ENCODE results near the gene MCF2L.

Gene MCF2L

DNA sequence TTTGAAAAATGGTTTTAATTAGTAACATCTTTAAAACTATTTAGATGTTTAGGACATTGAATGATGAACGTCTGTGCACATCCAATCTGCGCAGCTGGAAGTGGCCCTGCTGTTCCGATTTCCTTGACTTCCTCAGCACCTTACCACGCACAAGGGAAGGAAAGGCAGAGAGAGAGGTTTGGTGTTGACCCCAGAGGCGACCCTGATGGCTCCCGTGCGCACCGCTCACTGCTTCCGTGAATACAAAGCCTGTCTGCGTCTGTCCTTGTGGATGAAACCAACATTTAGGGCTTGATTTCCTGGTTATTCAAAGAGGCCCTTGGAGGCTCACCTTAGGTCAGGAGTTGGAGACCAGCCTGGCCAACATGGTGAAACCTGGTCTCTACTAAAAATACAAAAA lies 8.5 kb downstream of the MCF2L start:
- DNase-seq, result no peak
- no peaks in the 10 kb centered on the region for H3K9me3 Mint-ChIP-seq
- no peak overlapping the region for H3K27ac Mint-ChIP-seq
- CTCF ChIA-PET, result interaction anchor here (1.4 kb wide), 1 partner anchor 35 kb away, joined by 3 read pairs; no protein-coding TSS in a partner anchor
- H3K36me3 Mint-ChIP-seq, result no peaks in the 10 kb centered on the region
- H3K4me3 Mint-ChIP-seq, result no peak overlapping the region
- H3K4me1 Mint-ChIP-seq, result no peaks in the 10 kb centered on the region
- peaks cover 16% of the 10 kb centered on the region for H3K27me3 Mint-ChIP-seq

DNA sequence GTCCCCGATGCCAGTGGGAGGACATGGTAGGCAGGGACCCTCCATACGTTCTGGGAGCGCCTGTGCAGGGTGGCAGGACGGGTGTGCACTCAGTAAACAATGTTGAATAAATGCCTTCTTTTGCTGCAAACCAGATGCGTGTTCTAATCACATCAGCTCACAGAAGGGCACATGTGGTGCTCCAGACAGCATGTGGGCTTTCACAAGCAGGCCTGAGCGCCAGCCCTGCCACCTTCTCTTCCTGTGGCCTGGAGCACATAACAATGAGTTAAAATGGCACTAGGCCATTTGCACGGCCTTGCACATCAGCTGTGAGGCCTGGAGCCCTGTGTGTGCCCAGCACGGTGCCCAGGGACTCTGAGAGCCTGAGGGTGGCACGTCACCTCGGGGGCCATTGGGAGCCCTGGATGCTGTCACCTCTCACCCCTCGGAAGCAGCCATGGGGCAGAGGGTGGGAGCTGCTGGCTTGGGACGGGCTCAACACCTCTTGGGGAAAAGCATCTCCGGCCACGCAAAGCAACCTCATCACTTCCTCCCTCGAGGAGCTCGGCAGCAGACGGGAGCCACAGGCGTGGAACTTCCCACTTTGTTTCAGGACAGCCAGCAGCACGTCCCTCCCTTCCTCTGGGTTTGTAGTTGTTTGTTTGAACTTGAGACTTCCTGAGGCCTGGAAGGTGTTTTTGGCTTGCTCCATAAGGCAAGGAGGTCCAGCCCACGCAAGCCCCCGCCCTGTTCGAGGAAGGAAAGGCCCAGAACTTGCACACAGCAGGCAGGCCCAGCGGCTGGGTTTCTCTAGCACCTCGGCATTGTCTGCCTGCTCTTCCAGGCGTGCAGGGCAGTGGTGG lies 9.8 kb downstream of the MCF2L start:
- no peak for DNase-seq
- Mint-ChIP-seq H3K36me3 (no peaks in the 10 kb centered on the region), H3K4me3 (no peak overlapping the region), H3K27me3 (peaks cover 15% of the 10 kb centered on the region), H3K4me1 (no peaks in the 10 kb centered on the region), H3K9me3 (no peaks in the 10 kb centered on the region), H3K27ac (no peak overlapping the region)
- CTCF ChIA-PET, result no interaction called here

DNA sequence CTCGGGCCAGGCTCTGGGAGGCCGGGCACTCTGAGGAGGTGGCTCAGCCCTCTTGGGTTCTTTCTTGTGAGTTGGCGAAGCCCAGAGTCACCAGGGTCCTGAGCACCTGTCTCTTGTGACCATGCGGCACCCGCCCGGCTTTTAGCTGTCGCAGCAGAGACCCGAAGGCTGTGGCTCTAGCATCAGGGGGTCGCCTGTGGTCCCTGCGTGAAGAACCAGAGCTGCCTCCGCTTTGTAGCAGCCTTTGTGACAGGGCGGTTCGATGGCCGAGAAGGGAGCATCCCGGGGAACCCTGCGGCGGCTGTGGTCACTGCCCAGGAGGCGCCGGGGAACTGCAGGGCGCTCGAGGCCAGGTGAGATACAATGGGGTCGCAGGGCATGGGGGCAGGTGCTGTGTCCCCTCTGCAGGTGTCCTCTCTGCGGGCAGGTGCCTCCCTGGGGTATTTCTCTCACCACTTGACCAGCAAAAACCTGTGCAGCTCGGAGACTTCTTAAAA lies 10.4 kb downstream of the MCF2L start:
- no peak overlapping the region for H3K27ac Mint-ChIP-seq
- peaks cover 15% of the 10 kb centered on the region for H3K27me3 Mint-ChIP-seq
- DNase-seq, result no peak
- CTCF ChIA-PET, result no interaction called here
- no peaks in the 10 kb centered on the region for H3K36me3 Mint-ChIP-seq
- H3K9me3 Mint-ChIP-seq, result no peaks in the 10 kb centered on the region
- H3K4me1 Mint-ChIP-seq, result no peaks in the 10 kb centered on the region
- H3K4me3 Mint-ChIP-seq, result no peak overlapping the region

DNA sequence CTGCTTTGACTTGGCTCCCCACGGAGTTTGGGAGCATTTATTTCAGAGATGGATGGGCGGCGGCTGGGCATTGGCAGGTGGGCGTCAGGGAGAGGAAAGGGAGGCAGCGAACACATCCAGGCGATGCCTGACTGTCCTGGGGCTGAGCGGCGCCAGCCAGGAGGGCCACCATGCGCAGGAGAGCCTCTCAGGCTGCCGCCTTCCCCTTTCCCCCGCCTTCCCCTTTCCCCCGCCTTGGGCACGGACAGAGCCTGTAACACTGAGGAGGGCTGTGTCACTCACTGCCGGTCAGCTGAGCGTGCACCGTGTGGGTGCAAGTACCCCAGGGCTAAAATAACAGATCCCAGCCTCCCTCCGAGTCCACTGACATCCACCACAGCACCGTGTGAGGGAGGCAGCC lies 11.4 kb downstream of the MCF2L start:
- no peak overlapping the region for H3K27ac Mint-ChIP-seq
- no peak overlapping the region for H3K4me3 Mint-ChIP-seq
- no peaks in the 10 kb centered on the region for H3K9me3 Mint-ChIP-seq

DNA sequence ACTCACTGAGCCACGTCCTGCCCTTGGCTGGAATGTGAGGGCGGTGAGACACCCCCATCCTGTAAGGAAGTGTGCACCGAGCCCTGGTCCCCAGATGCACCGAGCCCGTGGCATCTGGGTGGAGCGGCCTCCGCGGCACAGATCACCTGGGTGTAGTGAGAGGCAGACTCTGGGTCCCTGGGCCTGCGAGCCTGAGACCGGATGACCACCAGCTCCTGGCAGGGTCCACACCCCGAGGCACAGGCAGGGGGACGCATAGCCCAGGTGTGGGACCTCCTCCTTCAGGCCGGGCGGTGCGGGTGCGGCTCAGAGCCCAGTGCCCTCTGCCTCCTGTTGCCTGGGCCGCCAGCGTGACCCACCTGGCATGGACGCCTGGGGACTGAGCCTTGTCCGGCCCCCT lies 12.4 kb downstream of the MCF2L start:
- Mint-ChIP-seq H3K9me3 (no peaks in the 10 kb centered on the region), H3K27me3 (peaks cover 15% of the 10 kb centered on the region), H3K4me1 (no peaks in the 10 kb centered on the region), H3K4me3 (no peak overlapping the region), H3K36me3 (no peaks in the 10 kb centered on the region), H3K27ac (no peak overlapping the region)
- CTCF ChIA-PET, result no interaction called here
- no peak for DNase-seq

More for the DNA sequence above, 11.4 kb downstream of the MCF2L start:
- H3K36me3 Mint-ChIP-seq, result no peaks in the 10 kb centered on the region
- no peaks in the 10 kb centered on the region for H3K4me1 Mint-ChIP-seq
- CTCF ChIA-PET, result no interaction called here
- no peak for DNase-seq
- H3K27me3 Mint-ChIP-seq, result peaks cover 15% of the 10 kb centered on the region

DNA sequence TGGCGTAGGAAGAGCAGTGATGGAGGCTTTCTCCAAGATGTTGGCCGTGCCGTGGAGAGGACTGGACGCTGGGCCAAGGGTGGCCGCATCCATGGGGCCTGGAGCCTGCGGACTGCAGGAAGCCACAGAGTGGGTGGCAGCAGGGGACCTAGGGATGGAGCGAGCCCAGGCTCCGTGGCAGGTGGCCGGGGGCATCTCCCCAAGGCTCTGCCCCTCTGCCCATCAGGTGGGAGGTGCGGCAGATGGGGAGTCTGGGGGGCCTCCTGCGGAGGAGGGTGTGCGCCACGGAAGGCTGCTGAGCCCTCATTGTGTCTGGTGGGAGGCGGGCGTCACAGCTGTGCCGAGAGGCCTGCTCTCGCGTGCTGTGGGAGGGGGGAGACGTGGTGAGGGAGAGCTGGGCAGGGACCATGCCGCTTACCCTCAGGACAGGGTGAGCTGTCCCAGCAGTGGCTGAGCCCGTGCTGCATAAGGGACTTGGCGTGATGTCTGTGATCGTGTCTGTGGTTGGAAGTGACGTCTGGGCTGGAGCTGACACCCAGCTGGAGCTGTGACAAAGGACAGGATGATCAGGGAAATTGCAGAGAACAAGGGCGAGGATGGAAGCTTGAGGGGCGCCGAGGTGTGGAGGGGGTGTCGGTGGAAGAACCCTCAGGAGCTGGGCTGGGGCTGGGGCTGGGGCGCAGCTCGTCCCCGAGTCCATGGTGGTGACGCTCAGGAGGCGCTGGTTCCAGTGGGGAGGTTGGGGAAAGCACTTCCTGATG lies 13.4 kb downstream of the MCF2L start:
- H3K27me3 Mint-ChIP-seq, result peaks cover 15% of the 10 kb centered on the region
- H3K9me3 Mint-ChIP-seq, result no peaks in the 10 kb centered on the region
- H3K4me1 Mint-ChIP-seq, result no peaks in the 10 kb centered on the region
- no peaks in the 10 kb centered on the region for H3K36me3 Mint-ChIP-seq
- no peak for DNase-seq
- H3K27ac Mint-ChIP-seq, result no peak overlapping the region
- H3K4me3 Mint-ChIP-seq, result no peak overlapping the region
- CTCF ChIA-PET, result no interaction called here

DNA sequence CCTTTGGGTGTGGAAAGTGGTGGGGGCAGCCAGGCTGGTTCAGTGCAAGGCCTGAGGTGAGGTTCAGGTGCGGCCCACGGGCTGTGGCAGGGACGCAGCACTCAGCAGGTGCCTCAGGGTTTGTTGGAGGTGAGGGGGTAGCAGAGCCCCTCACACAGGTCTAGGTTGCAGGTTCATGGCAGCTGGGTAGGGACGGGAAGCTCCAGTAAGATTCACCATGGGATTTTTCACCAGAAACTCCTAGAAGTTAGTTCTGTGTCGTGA lies 14.0 kb downstream of the MCF2L start:
- Mint-ChIP-seq H3K4me3 (no peak overlapping the region), H3K9me3 (no peaks in the 10 kb centered on the region), H3K27ac (no peak overlapping the region), H3K27me3 (peaks cover 15% of the 10 kb centered on the region), H3K4me1 (no peaks in the 10 kb centered on the region), H3K36me3 (no peaks in the 10 kb centered on the region)
- no peak for DNase-seq
- CTCF ChIA-PET, result interaction anchor here (0.6 to 1.7 kb wide), 2 partner anchors 12 to 1594 kb away, joined by 3 to 4 read pairs; no protein-coding TSS in a partner anchor

DNA sequence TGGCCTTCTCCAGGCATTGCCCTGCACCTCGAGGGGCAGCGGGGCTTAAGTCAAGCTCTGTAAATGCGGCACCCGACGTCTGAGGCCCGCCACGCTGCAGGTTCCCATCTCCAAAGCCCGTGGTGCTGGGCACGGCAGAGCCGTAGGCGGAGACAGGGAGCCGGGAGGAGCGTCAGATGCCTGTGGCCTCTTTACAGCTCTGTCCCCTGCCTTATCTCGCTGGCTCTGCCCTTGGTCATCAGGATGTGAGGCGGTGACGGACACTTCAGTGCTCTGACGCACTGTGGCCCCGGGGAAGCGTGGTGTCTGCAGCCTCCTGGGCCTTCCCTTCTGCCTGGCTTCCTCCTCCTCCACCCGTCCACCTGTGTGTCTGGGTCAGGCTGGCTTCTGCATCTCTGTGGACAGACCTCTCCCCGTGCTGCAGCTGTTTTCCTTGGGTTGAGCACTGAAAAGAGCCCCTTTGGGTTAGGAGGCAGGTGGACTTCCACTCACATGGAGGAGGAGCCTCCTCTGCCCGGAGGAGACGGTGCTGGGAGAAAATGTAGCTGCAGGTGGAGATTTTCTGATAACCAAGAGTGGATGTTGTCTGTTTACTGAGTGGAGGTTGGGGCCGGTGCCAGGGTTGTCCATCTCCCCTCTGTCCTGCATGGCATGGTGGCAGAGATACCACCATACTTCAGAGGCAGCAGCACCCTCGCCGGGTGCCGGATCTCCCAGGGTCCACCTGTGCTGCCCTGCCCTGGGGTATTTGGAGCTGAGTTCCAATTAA lies 14.6 kb downstream of the MCF2L start:
- Mint-ChIP-seq H3K4me1 (no peaks in the 10 kb centered on the region), H3K4me3 (no peak overlapping the region), H3K27me3 (peaks cover 10% of the 10 kb centered on the region), H3K27ac (no peak overlapping the region), H3K36me3 (no peaks in the 10 kb centered on the region), H3K9me3 (no peaks in the 10 kb centered on the region)
- DNase-seq, result no peak
- CTCF ChIA-PET, result interaction anchor here (0.6 to 1.7 kb wide), 2 partner anchors 11 to 1594 kb away, joined by 3 to 4 read pairs; no protein-coding TSS in a partner anchor

DNA sequence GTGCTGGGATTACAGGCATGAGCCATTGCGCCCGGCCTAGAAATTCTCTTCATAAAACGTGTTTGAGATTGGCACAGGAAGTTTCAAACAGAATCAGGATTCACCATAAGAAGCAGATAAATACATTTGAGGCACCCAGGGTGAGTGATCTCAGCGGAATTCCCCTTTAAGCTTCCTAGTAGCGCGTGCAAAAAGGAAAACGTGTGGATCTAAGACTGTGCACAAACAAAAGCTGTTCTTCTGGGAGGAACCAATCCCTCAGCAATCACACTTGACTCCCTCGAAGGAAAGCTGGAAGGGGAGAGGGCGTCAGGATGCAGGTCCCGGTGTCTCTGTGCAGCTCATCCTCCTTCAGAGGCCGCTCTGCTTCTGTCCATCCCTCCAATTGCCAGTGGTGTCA lies 15.5 kb downstream of the MCF2L start:
- CTCF ChIA-PET, result interaction anchor here (1.7 kb wide), 1 partner anchor 10 kb away, joined by 4 read pairs; no protein-coding TSS in a partner anchor
- Mint-ChIP-seq H3K27ac (no peak overlapping the region), H3K4me3 (no peak overlapping the region)

DNA sequence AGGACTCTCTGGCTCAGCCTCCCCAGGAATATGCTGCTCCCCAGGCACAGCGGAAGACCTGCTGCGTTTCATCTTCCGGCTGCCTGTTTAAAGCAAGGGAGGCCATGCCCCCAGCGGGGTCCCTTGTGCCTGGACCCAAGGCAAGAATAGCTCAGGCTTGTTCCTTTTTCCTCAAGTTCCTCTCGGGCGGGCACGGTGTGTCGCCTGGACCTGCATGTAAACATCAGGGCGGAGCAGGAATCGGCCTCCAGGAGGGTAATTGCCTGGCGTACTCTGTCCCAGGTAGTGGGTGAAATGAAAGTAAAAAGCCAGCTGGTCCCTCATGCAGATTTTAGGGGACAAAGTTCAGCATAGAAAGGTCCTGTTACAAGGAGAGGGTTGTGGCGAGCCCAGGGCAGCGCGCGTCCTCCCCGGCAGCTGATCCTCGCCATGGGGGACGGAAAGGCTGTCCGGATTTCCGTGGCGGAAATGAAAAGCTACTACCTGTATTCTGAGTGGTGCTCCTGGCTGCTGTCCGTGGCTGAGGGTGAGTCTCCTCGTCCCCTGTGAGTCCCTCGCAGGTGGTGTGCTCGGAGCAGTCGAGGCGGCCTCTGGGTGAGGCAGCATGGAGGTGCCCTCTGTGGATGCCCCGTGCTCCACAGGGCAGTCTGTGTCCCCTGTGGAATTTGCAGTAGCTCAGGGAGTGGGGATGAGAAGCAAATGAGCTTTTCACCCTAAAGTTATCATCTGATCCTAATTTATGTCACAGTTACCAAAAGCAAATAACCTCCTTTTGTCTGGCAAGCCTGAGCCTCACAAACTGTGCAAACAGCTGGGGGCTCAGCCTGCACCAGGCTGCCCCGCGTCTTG lies 16.2 kb downstream of the MCF2L start:
- Mint-ChIP-seq H3K27ac (no peak overlapping the region), H3K4me3 (no peak overlapping the region), H3K27me3 (peaks cover 5% of the 10 kb centered on the region), H3K36me3 (no peaks in the 10 kb centered on the region), H3K9me3 (peaks cover 6% of the 10 kb centered on the region), H3K4me1 (no peaks in the 10 kb centered on the region)
- DNase-seq, result no peak
- CTCF ChIA-PET, result interaction anchor here (0.8 kb wide), 1 partner anchor 10 kb away, joined by 4 read pairs; no protein-coding TSS in a partner anchor

More for the DNA sequence above, 15.5 kb downstream of the MCF2L start:
- Mint-ChIP-seq H3K27me3 (peaks cover 10% of the 10 kb centered on the region), H3K9me3 (peaks cover under 1% of the 10 kb centered on the region), H3K36me3 (no peaks in the 10 kb centered on the region), H3K4me1 (no peaks in the 10 kb centered on the region)
- no peak for DNase-seq

DNA sequence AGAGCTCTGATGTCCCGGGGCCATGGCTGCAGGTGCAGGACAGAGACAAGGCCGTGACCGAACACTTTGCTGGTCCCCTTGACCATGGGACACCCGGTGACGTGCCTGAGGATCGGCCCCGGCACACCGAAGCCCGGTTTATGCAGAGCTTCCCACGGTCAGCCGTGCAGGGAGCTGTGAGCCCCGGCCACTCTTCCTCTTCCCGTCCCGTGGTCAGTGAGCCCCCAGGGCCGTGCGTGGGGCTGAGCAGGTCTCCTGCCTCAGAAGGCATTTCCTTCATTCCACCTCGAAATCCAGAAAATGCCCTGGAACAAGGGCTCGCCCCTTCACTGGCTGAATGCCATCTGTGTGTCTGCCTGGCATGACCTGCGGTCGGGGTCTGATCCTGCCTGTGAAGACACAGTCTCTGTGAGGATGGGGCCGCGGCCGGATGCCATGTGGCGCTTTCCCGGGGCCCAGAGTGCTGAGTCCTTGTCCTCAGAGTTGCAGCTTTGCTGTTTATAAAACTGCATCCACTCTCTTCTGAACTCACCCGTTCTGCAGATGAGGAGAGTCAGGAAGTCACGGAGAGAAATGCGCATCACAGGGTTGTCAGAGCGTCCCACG lies 16.9 kb downstream of the MCF2L start:
- no peak for DNase-seq
- H3K36me3 Mint-ChIP-seq, result no peaks in the 10 kb centered on the region
- H3K4me1 Mint-ChIP-seq, result no peaks in the 10 kb centered on the region
- CTCF ChIA-PET, result no interaction called here
- peaks cover 6% of the 10 kb centered on the region for H3K9me3 Mint-ChIP-seq
- H3K4me3 Mint-ChIP-seq, result no peak overlapping the region
- H3K27ac Mint-ChIP-seq, result no peak overlapping the region
- H3K27me3 Mint-ChIP-seq, result no peaks in the 10 kb centered on the region

DNA sequence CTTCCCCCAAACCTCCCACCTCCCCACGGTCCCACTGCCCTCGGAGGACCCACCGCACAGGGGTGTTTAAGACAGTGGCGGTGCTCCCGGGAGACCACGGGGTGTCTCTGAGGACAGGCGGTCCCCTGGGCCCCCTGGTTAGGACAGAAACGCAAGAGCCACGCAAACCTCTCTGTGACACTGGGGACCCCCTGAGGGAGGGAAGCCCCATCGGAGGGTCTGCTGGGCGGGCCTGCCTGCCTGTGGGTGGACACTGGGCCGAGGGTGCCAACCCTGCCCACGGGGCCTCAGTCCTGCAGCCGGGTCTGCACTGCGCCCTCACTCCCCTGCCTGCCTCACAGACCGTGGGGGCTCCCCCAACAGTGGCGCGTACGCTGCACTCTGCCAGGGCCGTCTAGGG lies 17.5 kb downstream of the MCF2L start:
- no peak overlapping the region for H3K4me3 Mint-ChIP-seq
- peaks cover 6% of the 10 kb centered on the region for H3K9me3 Mint-ChIP-seq
- H3K4me1 Mint-ChIP-seq, result no peaks in the 10 kb centered on the region
- H3K27ac Mint-ChIP-seq, result no peak overlapping the region
- CTCF ChIA-PET, result no interaction called here
- no peak for DNase-seq
- H3K27me3 Mint-ChIP-seq, result no peaks in the 10 kb centered on the region
- no peaks in the 10 kb centered on the region for H3K36me3 Mint-ChIP-seq

DNA sequence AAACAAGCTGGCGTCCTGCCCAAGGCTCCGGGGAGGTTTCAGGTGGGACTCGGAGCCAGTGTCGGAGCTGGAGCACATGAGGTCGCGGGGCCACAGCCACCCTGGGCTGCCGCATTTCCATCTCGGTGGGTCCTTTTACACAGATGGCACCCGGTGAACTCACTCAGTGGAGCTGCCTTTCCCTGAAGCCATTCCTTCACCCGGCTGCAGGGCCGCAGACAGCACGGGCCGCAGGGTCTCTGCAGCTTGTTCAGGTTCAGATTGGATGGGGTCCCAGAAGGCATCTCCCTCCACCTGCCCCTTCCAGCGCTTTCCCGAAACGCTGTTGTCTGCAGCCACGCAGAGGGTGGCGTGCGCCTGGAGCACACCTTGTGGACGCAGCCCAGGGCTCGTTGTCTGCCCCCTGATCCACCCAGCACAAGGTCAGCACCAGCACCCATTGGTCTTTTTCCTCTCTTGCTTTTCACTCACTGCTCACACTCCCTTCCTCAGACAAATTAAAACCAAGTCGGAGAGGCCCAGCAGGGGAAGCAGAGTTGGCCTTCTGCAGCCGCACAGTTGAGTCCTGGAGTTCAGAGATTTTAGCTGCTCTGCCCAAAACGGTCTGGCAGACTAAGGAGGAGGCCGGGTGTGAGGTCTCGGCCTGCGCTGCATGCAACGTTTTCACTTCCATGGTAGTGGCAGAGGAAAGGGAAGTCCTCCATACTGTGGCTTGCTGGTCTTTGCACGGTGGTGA lies 18.1 kb downstream of the MCF2L start:
- Mint-ChIP-seq H3K9me3 (peaks cover 6% of the 10 kb centered on the region), H3K36me3 (no peaks in the 10 kb centered on the region), H3K27ac (no peak overlapping the region), H3K4me3 (no peak overlapping the region), H3K4me1 (no peaks in the 10 kb centered on the region), H3K27me3 (no peaks in the 10 kb centered on the region)
- CTCF ChIA-PET, result no interaction called here
- DNase-seq, result no peak

Data from activated naive CD4-positive, alpha-beta T cell treated with anti-CD3 and anti-CD28 coated beads, Interleukin-2, amount 10 ng/mL, durations not matched to agents 7 days and 5 days (primary cell).